SU-DHL-6 (cell line): ENCODE data around the gene MYOM1.

Source experiments
- CTCF ChIP-seq: fragments of 200-600 bp; sonication (generic); IDR thresholded peaks from one replicate; pipeline ENCODE4 v1.5.1; 2017; ENCODE audit warnings: antibody characterized with exemption, mild to moderate bottlenecking, low read length, moderate library complexity; ENCODE audit not compliant: insufficient read depth, poor library complexity, severe bottlenecking
- EZH2phosphoT487 ChIP-seq: fragments of 200-600 bp; sonication (generic), shearing (Covaris generic); conservative IDR thresholded peaks from 2 replicates; pipeline ENCODE4 v1.6.1; 2018; ENCODE audit warnings: mild to moderate bottlenecking, antibody characterized with exemption, low read length, moderate library complexity, mixed read lengths

- TF ChIP-seq CTCF (no peak), EZH2phosphoT487 (no peak)
Measured at GRCh38 chr18:3097082-3097481, 122.7 kb downstream of the MYOM1 start.
